ENCODE data around the gene SCYL2. TPM values are rescaled to one million over a fixed set of nuclear protein-coding genes. Genes with fewer than 3 reads are reported as not detected.

The SCYL2 gene
- polyA plus RNA-seq, 1 donor (not counting 4 experiments of a cell fraction or from before 2014, with no cell fraction given): 31.5 TPM

GRCh38 chr12:100249941-100250340 is 17.0 kb upstream of the SCYL2 start:
- Histone ChIP-seq H3K4me3 (ENCODE audit: control insufficient read depth in 2 of 3, extremely low read depth in 1 of 3, insufficient read depth in 2 of 3, low read depth in 1 of 3, low read length in 3 of 3) (no peak overlapping the region), H3K9ac (ENCODE audit: control insufficient read depth, extremely low read depth, insufficient read depth, low read length) (no peak overlapping the region), H3K4me1 (ENCODE audit: control insufficient read depth, extremely low read depth, insufficient read depth, low read length) (no peaks in the 10 kb centered on the region), H3K79me2 (ENCODE audit: control insufficient read depth, insufficient read depth, low read length) (no peaks in the 10 kb centered on the region), H3K36me3 (ENCODE audit: control insufficient read depth in 2 of 2, extremely low read depth in 1 of 2, insufficient read depth in 2 of 2, low read length in 2 of 2) (no peaks in the 10 kb centered on the region), H2AFZ (ENCODE audit: control insufficient read depth, low read length) (no peak overlapping the region), H3K9me1 (ENCODE audit: control insufficient read depth, extremely low read depth, insufficient read depth, low read length) (no peaks in the 10 kb centered on the region), H3K27me3 (ENCODE audit: control insufficient read depth, extremely low read depth, insufficient read depth, low read length) (no peaks in the 10 kb centered on the region), H4K20me1 (ENCODE audit: control insufficient read depth, extremely low read depth, insufficient read depth, low read length) (no peaks in the 10 kb centered on the region), H3K27ac (ENCODE audit: control insufficient read depth, insufficient read depth, low read length) (no peak overlapping the region), H3K9me3 (ENCODE audit: control insufficient read depth, low read depth, low read length) (no peaks in the 10 kb centered on the region), H3K4me2 (ENCODE audit: control insufficient read depth, extremely low read depth, insufficient read depth, low read depth, low read length) (no peak overlapping the region)
- dilution Hi-C loops (cut with MboI; ENCODE audit: extremely low pct_ligation_motif_present, low sequenced_read_pairs): no loop called here
- TF ChIP-seq EZH2 (IDR thresholded peaks at IDR 0.05; ENCODE audit: low read length) (no peak), CTCF (optimal IDR thresholded peaks at IDR 0.05 in 1 of 3, IDR thresholded peaks at IDR 0.05 in 1 of 3, conservative IDR thresholded peaks at IDR 0.05 in 1 of 3; ENCODE audit: extremely low read depth in 1 of 3, insufficient read depth in 2 of 3, low read length in 3 of 3) (no peak)
- no peak for DNase-seq (ENCODE audit: low read depth, low spot score)
- no peak for FAIRE-seq

GRCh38 chr12:100251917-100252316 is 15.1 kb upstream of the SCYL2 start:
- Histone ChIP-seq H4K20me1 (ENCODE audit: control insufficient read depth, extremely low read depth, insufficient read depth, low read length) (no peaks in the 10 kb centered on the region), H3K79me2 (ENCODE audit: control insufficient read depth, insufficient read depth, low read length) (no peaks in the 10 kb centered on the region), H3K27me3 (ENCODE audit: control insufficient read depth, extremely low read depth, insufficient read depth, low read length) (no peaks in the 10 kb centered on the region), H2AFZ (ENCODE audit: control insufficient read depth, low read length) (no peak overlapping the region), H3K36me3 (ENCODE audit: control insufficient read depth in 2 of 2, extremely low read depth in 1 of 2, insufficient read depth in 2 of 2, low read length in 2 of 2) (peaks cover 0 to 2% of the 10 kb centered on the region in 2 experiments), H3K9me3 (ENCODE audit: control insufficient read depth, low read depth, low read length) (no peaks in the 10 kb centered on the region), H3K27ac (ENCODE audit: control insufficient read depth, insufficient read depth, low read length) (no peak overlapping the region), H3K4me3 (ENCODE audit: control insufficient read depth in 2 of 3, extremely low read depth in 1 of 3, insufficient read depth in 2 of 3, low read depth in 1 of 3, low read length in 3 of 3) (no peak overlapping the region), H3K9me1 (ENCODE audit: control insufficient read depth, extremely low read depth, insufficient read depth, low read length) (no peaks in the 10 kb centered on the region), H3K9ac (ENCODE audit: control insufficient read depth, extremely low read depth, insufficient read depth, low read length) (no peak overlapping the region), H3K4me1 (ENCODE audit: control insufficient read depth, extremely low read depth, insufficient read depth, low read length) (no peaks in the 10 kb centered on the region), H3K4me2 (ENCODE audit: control insufficient read depth, extremely low read depth, insufficient read depth, low read depth, low read length) (no peak overlapping the region)
- FAIRE-seq: no peak
- TF ChIP-seq CTCF (optimal IDR thresholded peaks at IDR 0.05 in 1 of 3, IDR thresholded peaks at IDR 0.05 in 1 of 3, conservative IDR thresholded peaks at IDR 0.05 in 1 of 3; ENCODE audit: extremely low read depth in 1 of 3, insufficient read depth in 2 of 3, low read length in 3 of 3) (no peak), EZH2 (IDR thresholded peaks at IDR 0.05; ENCODE audit: low read length) (no peak)
- dilution Hi-C loops (cut with MboI; ENCODE audit: extremely low pct_ligation_motif_present, low sequenced_read_pairs): no loop called here
- DNase-seq (ENCODE audit: low read depth, low spot score): no peak
